ENCODE data around the gene TAP1.

DNA sequence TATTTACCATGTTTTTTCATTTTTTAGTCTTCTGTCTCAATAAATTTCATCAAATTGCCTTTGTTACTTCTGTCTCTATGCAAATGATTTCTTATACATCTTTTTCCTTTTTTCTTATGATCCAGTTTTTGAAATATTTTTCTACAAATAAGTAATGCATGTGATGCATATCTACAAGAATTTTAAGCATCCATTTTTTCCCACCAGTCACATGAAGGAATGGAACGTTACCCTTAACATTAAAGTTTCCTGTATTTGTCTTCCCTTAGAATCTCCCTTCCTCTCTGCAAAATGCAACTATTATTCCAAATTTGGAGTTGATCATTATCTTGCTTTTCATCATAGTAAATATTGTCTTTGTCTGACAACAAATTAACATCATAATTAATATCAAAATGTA lies 36.0 kb upstream of the TAP1 start:
- no peak for TF ChIP-seq ZNF274 (IDR thresholded peaks at IDR 0.05; ENCODE audit: low read depth, low read length)
- TF ChIP-seq YY1 (IDR thresholded peaks at IDR 0.05; ENCODE audit: insufficient read depth, insufficient read length): no peak
